ENCODE measurements around the gene SV2C. TPM values are rescaled to one million over a fixed set of nuclear protein-coding genes. Genes with fewer than 3 reads are reported as not detected.
A peak's percentile ranks its signal among the peaks of the same experiment; 100 is the strongest.
"Not testable (repeated sequence)": the region's sequence is repeated elsewhere in the genome, so short reads cannot be mapped to it uniquely, and the experiment has no call there.

Gene SV2C
- total RNA-seq, 4 donors from 2014 or later, result 0.87 to 1.7 (median 1.4) TPM

DNA sequence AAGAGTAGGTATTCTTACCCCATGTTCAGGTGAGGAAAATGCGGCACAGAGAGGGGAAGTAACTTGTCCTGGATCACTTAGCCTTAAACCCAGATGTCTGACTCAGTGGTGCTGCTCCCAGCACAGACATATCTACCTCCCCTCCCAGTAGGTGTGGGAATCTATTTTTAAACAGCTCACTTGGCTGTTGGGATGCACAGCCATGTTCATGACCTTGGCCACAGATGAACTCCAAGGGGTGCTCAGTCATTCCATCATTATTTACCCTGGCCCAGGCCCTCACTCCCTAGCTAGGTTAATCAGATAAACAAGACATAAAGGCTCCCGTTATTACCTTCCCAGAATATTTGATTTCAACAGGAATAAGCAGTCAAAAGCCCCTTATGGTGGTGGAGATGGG is 231.5 kb downstream of the SV2C start:
- 81 to 84% methylated on average over 2 of the region's 2 CpGs for WGBS, 2 donors
- no peak for DNase-seq (ENCODE audit: low spot score in 2 of 2)
- Histone ChIP-seq H3K4me3 (no peak overlapping the region), H3K27me3 (no peaks in the 10 kb centered on the region), H3K9me3 (no peaks in the 10 kb centered on the region), H3K4me1 (no peaks in the 10 kb centered on the region), H3K36me3 (no peaks in the 10 kb centered on the region), H3K27ac (no peak overlapping the region)
- TF ChIP-seq POLR2A (IDR thresholded peaks at IDR 0.05) (no peak), EP300 (IDR thresholded peaks at IDR 0.05) (no peak)
- TF ChIP-seq, protein P1, sequence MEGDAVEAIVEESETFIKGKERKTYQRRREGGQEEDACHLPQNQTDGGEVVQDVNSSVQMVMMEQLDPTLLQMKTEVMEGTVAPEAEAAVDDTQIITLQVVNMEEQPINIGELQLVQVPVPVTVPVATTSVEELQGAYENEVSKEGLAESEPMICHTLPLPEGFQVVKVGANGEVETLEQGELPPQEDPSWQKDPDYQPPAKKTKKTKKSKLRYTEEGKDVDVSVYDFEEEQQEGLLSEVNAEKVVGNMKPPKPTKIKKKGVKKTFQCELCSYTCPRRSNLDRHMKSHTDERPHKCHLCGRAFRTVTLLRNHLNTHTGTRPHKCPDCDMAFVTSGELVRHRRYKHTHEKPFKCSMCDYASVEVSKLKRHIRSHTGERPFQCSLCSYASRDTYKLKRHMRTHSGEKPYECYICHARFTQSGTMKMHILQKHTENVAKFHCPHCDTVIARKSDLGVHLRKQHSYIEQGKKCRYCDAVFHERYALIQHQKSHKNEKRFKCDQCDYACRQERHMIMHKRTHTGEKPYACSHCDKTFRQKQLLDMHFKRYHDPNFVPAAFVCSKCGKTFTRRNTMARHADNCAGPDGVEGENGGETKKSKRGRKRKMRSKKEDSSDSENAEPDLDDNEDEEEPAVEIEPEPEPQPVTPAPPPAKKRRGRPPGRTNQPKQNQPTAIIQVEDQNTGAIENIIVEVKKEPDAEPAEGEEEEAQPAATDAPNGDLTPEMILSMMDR (IDR thresholded peaks at IDR 0.05), result no peak

DNA sequence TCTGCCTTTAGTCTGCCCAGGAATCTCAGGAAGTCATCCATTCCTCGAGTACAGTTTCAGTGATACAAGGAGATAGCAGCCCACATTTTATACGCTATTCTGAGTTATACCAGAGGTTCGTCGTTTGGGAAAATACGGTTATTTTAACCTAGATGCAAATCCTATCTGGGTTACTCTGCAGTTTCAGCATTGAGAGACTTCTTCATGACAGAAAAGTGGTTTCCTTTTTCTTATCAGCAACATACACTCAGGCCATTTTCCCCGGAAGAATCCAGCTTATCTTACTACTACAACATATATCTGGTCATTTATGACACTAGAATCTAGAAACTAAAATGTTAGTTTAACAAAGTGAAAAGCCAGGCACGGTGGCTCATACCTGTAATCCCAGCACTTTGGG is 236.5 kb downstream of the SV2C start:
- Histone ChIP-seq H3K4me3 (no peak overlapping the region), H3K9me3 (peaks cover 0 to 6% (median 2%) of the 10 kb centered on the region in 4 donors), H3K36me3 (no peaks in the 10 kb centered on the region), H3K27ac (no peak overlapping the region), H3K4me1 (no peaks in the 10 kb centered on the region), H3K27me3 (no peaks in the 10 kb centered on the region)
- 78 to 80% methylated on average over 7 of the region's 7 CpGs for WGBS, 2 donors
- TF ChIP-seq POLR2A (IDR thresholded peaks at IDR 0.05), result no peak
- no peak for TF ChIP-seq EP300 (IDR thresholded peaks at IDR 0.05)
- TF ChIP-seq, protein P1 (IDR thresholded peaks at IDR 0.05), result no peak
- no peak for DNase-seq (ENCODE audit: low spot score in 2 of 2)

DNA sequence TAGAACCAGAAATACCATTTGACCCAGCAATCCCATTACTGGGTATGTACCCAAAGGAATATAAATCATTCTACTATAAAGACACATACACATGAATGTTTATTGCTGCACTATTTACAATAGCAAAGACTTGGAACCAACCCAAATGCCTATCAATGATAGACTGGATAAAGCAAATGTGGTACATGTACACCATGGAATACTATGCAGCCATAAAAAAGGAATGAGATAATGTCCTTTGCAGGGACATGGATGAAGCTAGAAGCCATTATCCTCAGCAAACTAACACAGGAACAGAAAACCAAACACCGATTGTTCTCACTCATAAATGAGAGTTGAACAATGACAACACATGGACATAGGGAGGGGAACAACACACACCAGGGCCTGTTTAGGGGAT is 240.3 kb downstream of the SV2C start:
- DNase-seq (ENCODE audit: low spot score in 2 of 2); H3K9me3 ChIP-seq; H3K27ac ChIP-seq; H3K36me3 ChIP-seq; H3K4me3 ChIP-seq; H3K27me3 ChIP-seq: not testable (repeated sequence)
- WGBS, 2 donors, result 92 to 97% methylated on average over 1 of the region's 1 CpG
- peaks cover 0 to 18% (median 4%) of the 10 kb centered on the region in 4 donors for H3K4me1 ChIP-seq

DNA sequence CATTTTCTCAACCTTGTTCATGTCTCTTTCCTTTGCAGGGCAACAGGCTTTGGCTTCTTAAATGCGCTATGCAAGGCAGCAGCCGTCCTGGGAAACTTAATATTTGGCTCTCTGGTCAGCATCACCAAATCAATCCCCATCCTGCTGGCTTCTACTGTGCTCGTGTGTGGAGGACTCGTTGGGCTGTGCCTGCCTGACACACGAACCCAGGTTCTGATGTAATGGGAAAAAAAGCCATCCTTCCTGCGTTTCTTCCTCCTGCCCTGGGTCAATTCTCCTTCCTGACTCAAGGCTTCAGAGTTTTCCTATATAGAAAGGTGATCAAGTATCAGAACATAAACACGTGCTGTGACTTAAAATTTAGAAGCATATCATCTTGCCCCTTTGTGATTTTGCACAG is 242.1 kb downstream of the SV2C start:
- H3K4me1 ChIP-seq, result peaks cover 0 to 18% (median 4%) of the 10 kb centered on the region in 4 donors
- TF ChIP-seq, protein P1 (IDR thresholded peaks at IDR 0.05), result no peak
- TF ChIP-seq POLR2A (IDR thresholded peaks at IDR 0.05) (no peak), EP300 (IDR thresholded peaks at IDR 0.05) (no peak)
- H3K9me3 ChIP-seq, result peaks cover 0 to 6% (median 2%) of the 10 kb centered on the region in 4 donors
- WGBS, 2 donors, result 37 to 42% methylated on average over 7 of the region's 7 CpGs
- no peaks in the 10 kb centered on the region for H3K36me3 ChIP-seq
- no peak overlapping the region for H3K27ac ChIP-seq
- no peaks in the 10 kb centered on the region for H3K27me3 ChIP-seq
- no peak for DNase-seq (ENCODE audit: low spot score in 2 of 2)
- H3K4me3 ChIP-seq, result no peak overlapping the region

DNA sequence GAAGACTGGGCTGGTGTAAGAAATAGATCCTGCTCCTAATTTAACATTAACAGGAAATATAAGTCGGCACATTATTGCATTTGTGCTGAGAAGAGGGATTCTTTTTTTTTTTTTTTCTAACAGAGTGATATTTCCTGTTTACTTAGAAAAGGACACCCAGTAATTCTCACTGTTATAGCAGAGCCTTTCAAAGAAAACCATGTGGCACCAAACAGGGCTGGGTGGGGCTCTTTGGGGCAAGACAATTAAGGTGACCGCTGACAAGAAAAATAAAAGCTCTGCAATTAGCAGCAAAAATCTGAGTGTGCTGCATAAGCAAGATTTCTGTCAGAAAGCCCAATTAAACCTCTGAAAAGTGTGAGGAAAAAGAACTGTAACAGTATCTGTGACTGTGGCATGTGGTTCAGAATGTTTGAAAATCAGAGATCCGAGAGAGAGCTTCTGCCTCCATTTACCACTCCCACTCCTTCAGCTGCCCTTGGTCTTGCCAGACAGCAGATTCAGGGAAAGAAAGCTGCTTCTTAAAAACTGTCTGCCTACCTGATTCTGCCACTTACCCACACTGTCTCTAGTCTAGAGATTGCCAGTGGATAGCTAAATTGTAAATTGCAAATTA is 242.8 kb downstream of the SV2C start:
- H3K4me3 ChIP-seq, result no peak overlapping the region
- peak overlapping the region in 1 of 4 donors; percentile 15 for H3K27ac ChIP-seq
- peaks cover 0 to 6% (median 2%) of the 10 kb centered on the region in 4 donors for H3K9me3 ChIP-seq
- DNase-seq (ENCODE audit: low spot score in 2 of 2), result no peak
- H3K27me3 ChIP-seq, result no peaks in the 10 kb centered on the region
- TF ChIP-seq, protein P1 (IDR thresholded peaks at IDR 0.05), result no peak
- TF ChIP-seq POLR2A (IDR thresholded peaks at IDR 0.05) (no peak), EP300 (IDR thresholded peaks at IDR 0.05) (no peak)
- no peaks in the 10 kb centered on the region for H3K36me3 ChIP-seq
- 21 to 32% methylated on average over 3 of the region's 3 CpGs for WGBS, 2 donors
- peaks cover 0 to 18% (median 4%) of the 10 kb centered on the region in 4 donors for H3K4me1 ChIP-seq

Data from tibial nerve (tissue), 4 donors.